OCI-LY1 (cell line): ENCODE data around the gene MESP1.

Experiments
- CTCF ChIP-seq: fragments of 200-600 bp; sonication (generic), shearing (Covaris generic); IDR thresholded peaks from 2 replicates; pipeline ENCODE4 v1.5.1; 2017; ENCODE audit warnings: mild to moderate bottlenecking, antibody characterized with exemption, low read length, moderate library complexity, mixed read lengths
- EZH2 ChIP-seq: fragments of 200-600 bp; sonication (generic), shearing (Covaris generic); IDR thresholded peaks from 2 replicates; pipeline ENCODE4 v1.8.0; 2017; ENCODE audit warnings: borderline replicate concordance, mixed run types, mild to moderate bottlenecking, antibody characterized with exemption, low read length, moderate library complexity, mixed read lengths

- TF ChIP-seq CTCF (no peak), EZH2 (no peak)
These were observed 36.9 kb upstream of the MESP1 start for GRCh38 chr15:89787944-89788343.
